Stimulated activated CD4-positive, alpha-beta T cell treated with anti-CD3 and anti-CD28 coated beads, Interleukin-4, amount 100 ng/mL, for 24 hours (primary cell): ENCODE data around the gene LIPC.
A peak's percentile ranks its signal among the peaks of the same experiment; 100 is the strongest.

Experiments used
- DNase-seq: peaks from one replicate; pipeline ENCODE4 v3.0.0-alpha.2; 2020

LIPC gene

GRCh38 chr15:58431221-58432149 is at the start of gene LIPC:
TSS of gene LIPC (plus strand) at chr15:58431991. CDS start at chr15:58432033, 42 bp downstream.
- DNase-seq: no peak

GRCh38 chr15:58383876-58384275 is 47.9 kb upstream of the LIPC start:
- DNase-seq: peak; percentile 51

GRCh38 chr15:58384667-58385066 is 47.1 kb upstream of the LIPC start:
- no peak for DNase-seq

GRCh38 chr15:58386081-58386480 is 45.7 kb upstream of the LIPC start:
- no peak for DNase-seq

- no peak for DNase-seq
These were observed 45.1 kb upstream of the LIPC start for GRCh38 chr15:58386641-58387040.

GRCh38 chr15:58387130-58387529 is 44.7 kb upstream of the LIPC start:
- DNase-seq: no peak

GRCh38 chr15:58388211-58388610 is 43.6 kb upstream of the LIPC start:
- DNase-seq: no peak

- no peak for DNase-seq
These were observed 41.7 kb upstream of the LIPC start for GRCh38 chr15:58390118-58390517.

- DNase-seq: no peak
These were observed 41.1 kb upstream of the LIPC start for GRCh38 chr15:58390655-58391054.

GRCh38 chr15:58391088-58391487 is 40.7 kb upstream of the LIPC start:
- DNase-seq: no peak

GRCh38 chr15:58392141-58392540 is 39.6 kb upstream of the LIPC start:
- no peak for DNase-seq

GRCh38 chr15:58392611-58393161 is 39.1 kb upstream of the LIPC start:
- DNase-seq: no peak

GRCh38 chr15:58393241-58393662 is 38.5 kb upstream of the LIPC start:
- no peak for DNase-seq

- DNase-seq: no peak
These were observed 35.6 kb upstream of the LIPC start for GRCh38 chr15:58396181-58396580.

GRCh38 chr15:58398071-58398470 is 33.7 kb upstream of the LIPC start:
- DNase-seq: no peak

GRCh38 chr15:58398643-58399042 is 33.1 kb upstream of the LIPC start:
- DNase-seq: no peak

- DNase-seq: no peak
These were observed 32.1 kb upstream of the LIPC start for GRCh38 chr15:58399739-58400138.

GRCh38 chr15:58401276-58401675 is 30.5 kb upstream of the LIPC start:
- no peak for DNase-seq

GRCh38 chr15:58401991-58402649 is 29.7 kb upstream of the LIPC start:
- no peak for DNase-seq

GRCh38 chr15:58403581-58403980 is 28.2 kb upstream of the LIPC start:
- no peak for DNase-seq

- DNase-seq: no peak
These were observed 27.8 kb upstream of the LIPC start for GRCh38 chr15:58404020-58404419.

- DNase-seq: no peak
These were observed 27.1 kb upstream of the LIPC start for GRCh38 chr15:58404722-58405121.

GRCh38 chr15:58405865-58406264 is 25.9 kb upstream of the LIPC start:
- no peak for DNase-seq

- DNase-seq: no peak
These were observed 25.0 kb upstream of the LIPC start for GRCh38 chr15:58406811-58407210.
